CD4-positive, CD25-positive, alpha-beta regulatory T cell (primary cell): Measurements from ENCODE around the gene ZMYND12. TPM values are rescaled to one million over a fixed set of nuclear protein-coding genes. Genes with fewer than 3 reads are reported as not detected.
A peak's percentile ranks its signal among the peaks of the same experiment; 100 is the strongest.

Experiments
- ATAC-seq, 2 donors: fragments of 150-1000 bp; cut with Tn5 transposase; one replicate each; pipeline ENCODE4 v1.10.0; 2021; ENCODE audit warnings: low read depth in 2 of 2, moderate number of reproducible peaks in 2 of 2, moderate library complexity in 1 of 2
- DNase-seq, 3 donors: peaks; one replicate each; pipeline versions ENCODE4 v3.0.0 to v3.0.0-alpha.2; 2012 to 2022; ENCODE audit warnings: mixed read lengths in 1 of 3
- H3K27ac ChIP-seq: one replicate; pipeline ENCODE4 v1.7.0; 2013; ENCODE audit warnings: mild to moderate bottlenecking, low read length; ENCODE audit not compliant: insufficient read depth, poor library complexity, severe bottlenecking
- H3K27me3 ChIP-seq: one replicate; pipeline ENCODE4 v1.7.0; 2013; ENCODE audit warnings: low read length; ENCODE audit not compliant: control insufficient read depth, insufficient read depth
- H3K36me3 ChIP-seq: one replicate; pipeline ENCODE4 v1.7.0; 2013; ENCODE audit warnings: mild to moderate bottlenecking, low read length, moderate library complexity; ENCODE audit not compliant: control insufficient read depth, insufficient read depth
- H3K4me1 ChIP-seq: 2 replicates; pipeline ENCODE4 v1.7.0; 2013; ENCODE audit warnings: mild to moderate bottlenecking, low read length; ENCODE audit not compliant: insufficient read depth, control insufficient read depth, poor library complexity, severe bottlenecking
- H3K4me3 ChIP-seq: one replicate; pipeline ENCODE4 v1.7.0; 2013; ENCODE audit warnings: low read depth, mild to moderate bottlenecking, low read length, moderate library complexity
- H3K9me3 ChIP-seq, 2 experiments: 1 replicate in 1 of 2; 2 replicates in 1 of 2; pipeline ENCODE4 v1.7.0; 2013; ENCODE audit warnings: low read length in 2 of 2, mild to moderate bottlenecking in 1 of 2, moderate library complexity in 1 of 2; ENCODE audit not compliant: control insufficient read depth in 2 of 2
- H3K27ac Mint-ChIP-seq, 3 donors: one replicate each; pipeline ENCODE4 v1.8.0; 2020 to 2022; ENCODE audit warnings: mild to moderate bottlenecking in 3 of 3, mixed read lengths in 3 of 3, moderate library complexity in 2 of 3
- H3K27me3 Mint-ChIP-seq: one replicate; pipeline ENCODE4 v1.8.0; 2022; ENCODE audit warnings: mild to moderate bottlenecking, mixed read lengths
- H3K36me3 Mint-ChIP-seq: one replicate; pipeline ENCODE4 v1.8.0; 2020; ENCODE audit warnings: mixed read lengths
- H3K4me1 Mint-ChIP-seq, 4 donors: one replicate each; pipeline ENCODE4 v1.8.0; 2020 to 2022; ENCODE audit warnings: mixed read lengths in 4 of 4, mild to moderate bottlenecking in 1 of 4
- H3K4me3 Mint-ChIP-seq, 4 donors: one replicate each; pipeline ENCODE4 v1.8.0; 2020 to 2022; ENCODE audit warnings: mild to moderate bottlenecking in 4 of 4, mixed read lengths in 4 of 4, moderate library complexity in 3 of 4
- H3K9me3 Mint-ChIP-seq, 7 donors: one replicate each; pipeline ENCODE4 v1.8.0; 2020 to 2022; ENCODE audit warnings: mixed read lengths in 7 of 7, mild to moderate bottlenecking in 3 of 7, moderate library complexity in 2 of 7
- polyA plus RNA-seq, 4 donors: library from polyadenylated mRNA; unstranded; fragments of 300-500 nt; fragmentation: Illumina TruSeq; gene quantifications; one replicate each; pipeline ENCODE4 v1.2.3, GENCODE V29; 2021
- total RNA-seq: library from RNA; stranded (reverse); gene quantifications from one replicate; pipeline ENCODE4 v1.2.3, GENCODE V29; 2022

The ZMYND12 gene
- total and polyA plus RNA-seq, 5 donors from 2014 or later: 0.24 to 1.4 (median 0.45) TPM

DNA sequence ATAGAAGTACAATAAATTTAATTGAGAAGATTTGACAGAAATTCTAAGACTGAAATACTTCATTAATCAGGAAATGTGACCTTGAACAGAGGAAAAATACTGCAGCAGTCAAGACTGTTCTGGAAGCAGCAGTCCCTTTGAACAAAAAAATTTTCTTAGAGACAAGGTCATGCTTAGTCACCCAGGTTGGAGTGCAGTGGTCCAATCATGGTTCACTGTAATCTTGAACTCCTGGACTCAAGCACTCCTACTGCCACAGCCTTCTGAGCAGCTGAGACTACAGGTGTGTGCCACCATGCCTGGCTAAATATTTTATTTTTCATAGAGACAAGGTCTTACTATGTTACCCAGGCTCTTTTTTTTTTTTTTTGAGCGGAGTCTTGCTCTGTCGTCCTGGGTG is 5.4 kb upstream of the ZMYND12 start:
- peaks cover 26% of the 10 kb centered on the region for H3K36me3 Mint-ChIP-seq
- H3K27ac ChIP-seq: peak overlapping the region; percentile 48

GRCh38 chr1:42456754-42457089 is 900 bp upstream of the ZMYND12 start:
- Histone ChIP-seq H3K4me1 (peaks cover 27% of the 10 kb centered on the region), H3K27me3 (no peaks in the 10 kb centered on the region), H3K27ac (peak overlapping the region; percentile 99), H3K9me3 (no peaks in the 10 kb centered on the region), H3K36me3 (peaks cover 36% of the 10 kb centered on the region), H3K4me3 (peak overlapping the region; percentile 96)
- peak; percentile 47 to 49 for ATAC-seq
- peaks cover 29% of the 10 kb centered on the region for H3K36me3 Mint-ChIP-seq
- peak in 2 of 3 donors; percentile 49 to 87 for DNase-seq
- H3K4me3 Mint-ChIP-seq: peak overlapping the region; percentile 94 to 99 (median 97)
- H3K4me1 Mint-ChIP-seq: peaks cover 22 to 53% (median 37%) of the 10 kb centered on the region in 4 donors
- H3K9me3 Mint-ChIP-seq: no peaks in the 10 kb centered on the region
- peak overlapping the region; percentile 98 to 100 (median 100) for H3K27ac Mint-ChIP-seq
- peaks cover 15% of the 10 kb centered on the region for H3K27me3 Mint-ChIP-seq

More for the DNA sequence above, 5.4 kb upstream of the ZMYND12 start:
- Histone ChIP-seq H3K9me3 (no peaks in the 10 kb centered on the region), H3K36me3 (peaks cover 36% of the 10 kb centered on the region), H3K4me1 (peaks cover 32% of the 10 kb centered on the region), H3K27me3 (no peaks in the 10 kb centered on the region), H3K4me3 (no peak overlapping the region)
- H3K9me3 Mint-ChIP-seq: no peaks in the 10 kb centered on the region
- no peak for ATAC-seq
- DNase-seq: no peak
- H3K4me3 Mint-ChIP-seq: peak overlapping the region in 2 of 4 donors; percentile 42 to 71
- peaks cover 16% of the 10 kb centered on the region for H3K27me3 Mint-ChIP-seq
- H3K4me1 Mint-ChIP-seq: peaks cover 19 to 68% (median 50%) of the 10 kb centered on the region in 4 donors
- no peak overlapping the region for H3K27ac Mint-ChIP-seq

DNA sequence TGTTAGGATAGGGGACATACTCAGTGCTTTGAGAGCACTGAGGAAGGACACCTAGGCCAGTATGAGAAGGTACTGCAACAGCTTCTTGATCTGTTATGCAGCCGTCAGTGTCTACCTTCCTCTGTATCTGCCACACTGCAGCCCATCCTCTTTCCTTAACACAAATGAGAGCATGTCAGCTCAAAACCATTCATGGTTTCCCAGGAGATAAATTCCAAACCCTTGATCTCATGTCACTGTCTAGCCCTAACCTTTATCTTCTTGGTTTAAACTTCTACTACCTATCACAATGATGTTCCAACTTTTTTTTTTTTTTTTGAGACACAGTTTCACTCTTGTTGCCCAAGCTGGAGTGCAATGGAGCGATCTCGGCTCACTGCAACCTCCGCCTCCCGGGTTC is 1.4 kb downstream of the ZMYND12 start:
- DNase-seq: no peak

DNA sequence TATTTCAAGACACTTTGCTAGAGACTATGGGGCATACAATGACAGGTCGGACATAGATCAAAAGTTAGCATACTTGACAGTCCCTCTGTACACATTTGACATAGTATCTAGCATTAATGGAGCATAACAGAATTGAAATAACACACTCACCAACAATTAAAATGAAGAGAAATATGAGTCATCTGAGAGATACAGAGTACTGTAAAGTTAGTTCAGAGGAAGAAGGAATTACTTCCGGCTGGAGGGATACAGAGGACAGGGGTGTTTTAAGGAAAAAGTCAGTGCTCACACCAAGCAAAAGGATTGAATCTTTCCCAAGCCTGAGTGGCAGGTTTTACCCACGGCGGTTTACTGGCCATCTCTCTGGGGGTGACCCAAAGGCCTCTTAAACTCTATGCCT is 2.4 kb downstream of the ZMYND12 start:
- Histone ChIP-seq H3K9me3 (no peaks in the 10 kb centered on the region), H3K27me3 (no peaks in the 10 kb centered on the region), H3K36me3 (peaks cover 6% of the 10 kb centered on the region), H3K4me3 (no peak overlapping the region), H3K27ac (no peak overlapping the region), H3K4me1 (peaks cover 24% of the 10 kb centered on the region)
- peaks cover 9 to 28% (median 22%) of the 10 kb centered on the region in 4 donors for H3K4me1 Mint-ChIP-seq
- peaks cover 11% of the 10 kb centered on the region for H3K36me3 Mint-ChIP-seq
- no peak for ATAC-seq
- H3K4me3 Mint-ChIP-seq: peak overlapping the region in 2 of 4 donors; percentile 71 to 88
- no peaks in the 10 kb centered on the region for H3K9me3 Mint-ChIP-seq
- H3K27me3 Mint-ChIP-seq: peaks cover 11% of the 10 kb centered on the region
- DNase-seq: no peak
- H3K27ac Mint-ChIP-seq: peak overlapping the region in 1 of 3 donors; percentile 61

More for the DNA sequence above, 1.4 kb downstream of the ZMYND12 start:
- H3K36me3 Mint-ChIP-seq: peaks cover 14% of the 10 kb centered on the region
- H3K27ac Mint-ChIP-seq: peak overlapping the region in 2 of 3 donors; percentile 27 to 98
- Histone ChIP-seq H3K27ac (no peak overlapping the region), H3K4me3 (no peak overlapping the region), H3K27me3 (no peaks in the 10 kb centered on the region), H3K9me3 (no peaks in the 10 kb centered on the region), H3K36me3 (peaks cover 16% of the 10 kb centered on the region), H3K4me1 (peaks cover 27% of the 10 kb centered on the region)
- H3K27me3 Mint-ChIP-seq: peaks cover 11% of the 10 kb centered on the region
- peak overlapping the region; percentile 50 to 88 (median 70) for H3K4me3 Mint-ChIP-seq
- peaks cover 9 to 37% (median 26%) of the 10 kb centered on the region in 4 donors for H3K4me1 Mint-ChIP-seq
- ATAC-seq: no peak
- H3K9me3 Mint-ChIP-seq: no peaks in the 10 kb centered on the region

- H3K9me3 Mint-ChIP-seq: no peaks in the 10 kb centered on the region
- no peaks in the 10 kb centered on the region for H3K4me1 ChIP-seq
- H3K27me3 ChIP-seq: no peaks in the 10 kb centered on the region
- ATAC-seq (no peak), DNase-seq (no peak)
- peaks cover 0 to 9% (median 1%) of the 10 kb centered on the region in 4 donors for H3K4me1 Mint-ChIP-seq
- no peaks in the 10 kb centered on the region for H3K9me3 ChIP-seq
- no peaks in the 10 kb centered on the region for H3K36me3 ChIP-seq
- H3K27me3 Mint-ChIP-seq: peaks cover 5% of the 10 kb centered on the region
- H3K27ac ChIP-seq: no peak overlapping the region
- H3K4me3 Mint-ChIP-seq: no peak overlapping the region
- no peaks in the 10 kb centered on the region for H3K36me3 Mint-ChIP-seq
- H3K27ac Mint-ChIP-seq: no peak overlapping the region
- no peak overlapping the region for H3K4me3 ChIP-seq
Observed at GRCh38 chr1:42450061-42450460, 5.8 kb downstream of the ZMYND12 start.

GRCh38 chr1:42449256-42449655 is 6.6 kb downstream of the ZMYND12 start:
- Histone ChIP-seq H3K9me3 (no peaks in the 10 kb centered on the region), H3K27ac (no peak overlapping the region), H3K27me3 (no peaks in the 10 kb centered on the region), H3K36me3 (no peaks in the 10 kb centered on the region), H3K4me3 (no peak overlapping the region), H3K4me1 (no peaks in the 10 kb centered on the region)
- no peak for ATAC-seq
- no peak overlapping the region for H3K27ac Mint-ChIP-seq
- H3K36me3 Mint-ChIP-seq: no peaks in the 10 kb centered on the region
- H3K4me3 Mint-ChIP-seq: no peak overlapping the region
- peaks cover 5% of the 10 kb centered on the region for H3K27me3 Mint-ChIP-seq
- H3K9me3 Mint-ChIP-seq: no peaks in the 10 kb centered on the region
- peaks cover 0 to 7% (median 1%) of the 10 kb centered on the region in 4 donors for H3K4me1 Mint-ChIP-seq
- DNase-seq: no peak

DNA sequence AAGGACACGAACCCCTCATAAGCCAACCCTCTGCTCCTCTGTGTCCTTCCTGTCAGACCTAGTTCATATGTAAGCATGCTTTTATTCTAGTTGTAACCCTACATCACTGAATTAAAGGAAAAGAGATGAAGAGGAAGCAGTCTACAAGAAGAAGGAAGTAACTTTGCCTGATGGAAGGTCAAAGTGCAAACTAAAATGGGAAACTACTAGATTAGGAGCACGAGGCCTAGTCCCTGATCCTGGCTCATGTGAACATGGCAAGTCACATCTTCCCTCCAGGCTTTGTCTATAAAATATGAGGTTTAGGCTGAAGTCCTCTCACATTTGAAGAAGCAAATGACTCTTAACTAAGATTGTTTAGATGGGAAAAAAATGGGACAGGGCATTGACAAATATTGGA is 13.2 kb downstream of the ZMYND12 start:
- H3K27ac ChIP-seq: no peak overlapping the region
- H3K27me3 ChIP-seq: no peaks in the 10 kb centered on the region
- no peak overlapping the region for H3K27ac Mint-ChIP-seq
- no peaks in the 10 kb centered on the region for H3K4me1 Mint-ChIP-seq
- no peaks in the 10 kb centered on the region for H3K36me3 ChIP-seq
- DNase-seq (no peak), ATAC-seq (no peak)
- H3K9me3 ChIP-seq: no peaks in the 10 kb centered on the region
- no peaks in the 10 kb centered on the region for H3K9me3 Mint-ChIP-seq
- peaks cover 9% of the 10 kb centered on the region for H3K27me3 Mint-ChIP-seq
- H3K36me3 Mint-ChIP-seq: no peaks in the 10 kb centered on the region
- H3K4me3 ChIP-seq: no peak overlapping the region
- H3K4me1 ChIP-seq: no peaks in the 10 kb centered on the region
- H3K4me3 Mint-ChIP-seq: no peak overlapping the region

- no peak overlapping the region for H3K4me3 Mint-ChIP-seq
- H3K4me3 ChIP-seq: no peak overlapping the region
- no peaks in the 10 kb centered on the region for H3K36me3 Mint-ChIP-seq
- H3K27me3 Mint-ChIP-seq: peaks cover 24% of the 10 kb centered on the region
- no peaks in the 10 kb centered on the region for H3K9me3 Mint-ChIP-seq
- H3K4me1 Mint-ChIP-seq: no peaks in the 10 kb centered on the region
- H3K27ac ChIP-seq: no peak overlapping the region
- H3K36me3 ChIP-seq: no peaks in the 10 kb centered on the region
- no peaks in the 10 kb centered on the region for H3K27me3 ChIP-seq
- ATAC-seq (no peak), DNase-seq (no peak)
- no peak overlapping the region for H3K27ac Mint-ChIP-seq
- H3K4me1 ChIP-seq: no peaks in the 10 kb centered on the region
- H3K9me3 ChIP-seq: no peaks in the 10 kb centered on the region
Observed at GRCh38 chr1:42439940-42440339, 15.9 kb downstream of the ZMYND12 start.
